ENCODE data around the gene SLC22A1. TPM values are rescaled to one million over a fixed set of nuclear protein-coding genes. Genes with fewer than 3 reads are reported as not detected.
"Not testable (repeated sequence)": the region's sequence is repeated elsewhere in the genome, so short reads cannot be mapped to it uniquely, and the experiment has no call there.

Gene SLC22A1
- total RNA-seq, 2 donors from 2014 or later = 0.74 to 2.3 TPM

GRCh38 chr6:160139420-160139851 lies 17.8 kb downstream of the SLC22A1 start:
- no peak for DNase-seq
- Histone ChIP-seq H3K27ac (no peak overlapping the region), H3K27me3 (no peaks in the 10 kb centered on the region), H3K9me3 (no peaks in the 10 kb centered on the region), H3K9ac (ENCODE audit: low read depth in 2 of 2, low read length in 2 of 2) (no peak overlapping the region), H3K4me1 (no peaks in the 10 kb centered on the region), H3K36me3 (no peaks in the 10 kb centered on the region), H3K4me3 (no peak overlapping the region)
- no peak for TF ChIP-seq CTCF (IDR thresholded peaks at IDR 0.05)
- intact Hi-C loops (cut with DNase I) = loop anchor here (2.0 kb wide), 1 partner anchor 159 kb away; no protein-coding TSS in a partner anchor

GRCh38 chr6:160140493-160140892 lies 18.9 kb downstream of the SLC22A1 start:
- DNase-seq; H3K4me1 ChIP-seq; H3K27me3 ChIP-seq; H3K27ac ChIP-seq; intact Hi-C loops (cut with DNase I); H3K9me3 ChIP-seq; H3K36me3 ChIP-seq; H3K9ac ChIP-seq (ENCODE audit: low read depth in 2 of 2, low read length in 2 of 2); H3K4me3 ChIP-seq: not testable (repeated sequence)

GRCh38 chr6:160141001-160141726 lies 19.5 kb downstream of the SLC22A1 start:
- DNase-seq = no peak
- intact Hi-C loops (cut with DNase I) = no loop called here
- H3K4me1 ChIP-seq = no peaks in the 10 kb centered on the region

GRCh38 chr6:160142115-160142715 lies 20.6 kb downstream of the SLC22A1 start:
- Histone ChIP-seq H3K27ac (no peak overlapping the region), H3K9me3 (no peaks in the 10 kb centered on the region), H3K36me3 (no peaks in the 10 kb centered on the region), H3K4me1 (no peaks in the 10 kb centered on the region), H3K4me3 (no peak overlapping the region), H3K9ac (ENCODE audit: low read depth in 2 of 2, low read length in 2 of 2) (no peak overlapping the region), H3K27me3 (no peaks in the 10 kb centered on the region)
- no peak for DNase-seq
- intact Hi-C loops (cut with DNase I) = no loop called here
- TF ChIP-seq CTCF (IDR thresholded peaks at IDR 0.05) = no peak

More at GRCh38 chr6:160141001-160141726, 19.5 kb downstream of the SLC22A1 start:
- no peak for TF ChIP-seq CTCF (IDR thresholded peaks at IDR 0.05)
- Histone ChIP-seq H3K9ac (ENCODE audit: low read depth in 2 of 2, low read length in 2 of 2) (no peak overlapping the region), H3K27me3 (no peaks in the 10 kb centered on the region), H3K27ac (no peak overlapping the region), H3K36me3 (no peaks in the 10 kb centered on the region), H3K9me3 (no peaks in the 10 kb centered on the region), H3K4me3 (no peak overlapping the region)

GRCh38 chr6:160146454-160147145 lies 25.0 kb downstream of the SLC22A1 start:
- no peaks in the 10 kb centered on the region for H3K27me3 ChIP-seq
- no peak overlapping the region for H3K27ac ChIP-seq
- H3K9me3 ChIP-seq = no peaks in the 10 kb centered on the region
- TF ChIP-seq CTCF (IDR thresholded peaks at IDR 0.05) = no peak
- H3K36me3 ChIP-seq = no peaks in the 10 kb centered on the region
- intact Hi-C loops (cut with DNase I) = no loop called here
- no peaks in the 10 kb centered on the region for H3K4me1 ChIP-seq
- no peak overlapping the region for H3K9ac ChIP-seq (ENCODE audit: low read depth in 2 of 2, low read length in 2 of 2)
- no peak for DNase-seq
- H3K4me3 ChIP-seq = no peak overlapping the region

Data from colonic mucosa (tissue), 4 donors.